HEK293 (cell line): Measurements from ENCODE around the gene TDRD9.

Experiments
- SETDB1 ChIP-seq: IDR thresholded peaks from one replicate; pipeline ENCODE4 v1.6.1; 2017; ENCODE audit warnings: mild to moderate bottlenecking, low read length, moderate library complexity, mixed read lengths; ENCODE audit not compliant: insufficient read length
- ZNF221 ChIP-seq: fragments of 450-650 bp; formaldehyde crosslinking; IDR thresholded peaks from 2 replicates; pipeline ENCODE4 v1.5.1; 2017; ENCODE audit warnings: missing biosample characterization, missing genetic modification characterization, borderline replicate concordance
- ZNF558 ChIP-seq: fragments of 450-650 bp; formaldehyde crosslinking; IDR thresholded peaks from 2 replicates; pipeline ENCODE4 v1.5.1; 2016; ENCODE audit warnings: missing biosample characterization, missing genetic modification characterization
- ZNF561 ChIP-seq: fragments of 450-650 bp; IDR thresholded peaks from 2 replicates; pipeline ENCODE4 v1.5.1; 2018; ENCODE audit warnings: missing biosample characterization, missing genetic modification characterization, borderline replicate concordance
- ZNF623 ChIP-seq: fragments of 450-650 bp; formaldehyde crosslinking; IDR thresholded peaks from 2 replicates; pipeline ENCODE4 v1.5.1; 2016; ENCODE audit warnings: missing biosample characterization, missing genetic modification characterization
- TF ChIP-seq, protein P1 (sequence below): fragments of 450-650 bp; formaldehyde crosslinking; IDR thresholded peaks from 2 replicates; pipeline ENCODE4 v1.5.1; 2017; ENCODE audit warnings: missing biosample characterization, missing genetic modification characterization
- TF ChIP-seq, protein P2 (sequence below): fragments of 450-650 bp; formaldehyde crosslinking; IDR thresholded peaks from 2 replicates; pipeline ENCODE4 v1.5.1; 2016; ENCODE audit warnings: missing biosample characterization, missing genetic modification characterization, borderline replicate concordance
- TF ChIP-seq, protein P3 (sequence below): fragments of 450-650 bp; formaldehyde crosslinking; IDR thresholded peaks from 2 replicates; pipeline ENCODE4 v1.5.1; 2016; ENCODE audit warnings: missing biosample characterization, missing genetic modification characterization
- TF ChIP-seq, protein P4 (sequence below): fragments of 450-650 bp; formaldehyde crosslinking; IDR thresholded peaks from 2 replicates; pipeline ENCODE4 v1.5.1; 2017; ENCODE audit warnings: missing biosample characterization, missing genetic modification characterization
- TF ChIP-seq, protein P5 (sequence below): fragments of 450-650 bp; formaldehyde crosslinking; IDR thresholded peaks from 2 replicates; pipeline ENCODE4 v1.5.1; 2016; ENCODE audit warnings: missing biosample characterization, missing genetic modification characterization
- TF ChIP-seq, protein P6 (sequence below): fragments of 450-650 bp; formaldehyde crosslinking; IDR thresholded peaks from 2 replicates; pipeline ENCODE4 v1.5.1; 2016; ENCODE audit warnings: missing biosample characterization, missing genetic modification characterization
- TF ChIP-seq, protein P7 (sequence below): fragments of 450-650 bp; IDR thresholded peaks from 2 replicates; pipeline ENCODE4 v1.5.1; 2018; ENCODE audit warnings: missing biosample characterization, missing genetic modification characterization

DNA sequence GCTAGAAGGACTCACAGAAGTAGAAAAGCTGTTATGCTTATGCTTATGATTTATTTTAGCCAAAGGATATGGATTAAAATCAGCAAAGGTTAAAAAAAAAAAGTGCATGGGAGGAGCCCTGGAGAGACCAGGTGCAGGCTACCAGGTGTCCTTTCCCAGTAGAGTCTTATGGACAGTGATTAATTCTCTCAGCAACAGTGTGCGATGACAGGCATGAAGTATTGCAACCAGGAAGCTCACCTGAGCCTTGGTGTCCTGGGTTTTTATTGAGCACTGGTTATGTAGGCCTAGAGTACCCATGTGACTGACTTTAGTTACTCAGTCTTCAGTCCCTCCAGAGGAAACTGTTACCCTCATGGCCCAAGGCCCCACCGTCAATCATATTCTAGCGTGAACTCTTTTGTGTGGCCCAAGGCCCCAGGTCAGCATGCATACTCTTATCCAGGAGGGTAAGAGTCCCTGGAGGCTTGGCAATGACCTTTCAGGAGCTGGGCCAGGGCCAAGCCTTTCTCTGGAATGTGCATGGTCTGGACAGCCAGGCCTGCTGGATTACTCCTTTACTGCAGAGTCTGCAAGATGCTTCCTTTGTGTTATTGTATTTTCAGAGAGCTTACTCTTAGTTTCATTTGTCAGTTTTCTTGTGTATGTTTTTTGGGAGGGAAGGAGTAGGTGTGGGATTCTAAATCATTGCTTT lies 83.7 kb downstream of the TDRD9 start:
- TF ChIP-seq ZNF221 (tag by site-specific recombination) = no peak
- no peak for TF ChIP-seq SETDB1
- TF ChIP-seq, protein P1, sequence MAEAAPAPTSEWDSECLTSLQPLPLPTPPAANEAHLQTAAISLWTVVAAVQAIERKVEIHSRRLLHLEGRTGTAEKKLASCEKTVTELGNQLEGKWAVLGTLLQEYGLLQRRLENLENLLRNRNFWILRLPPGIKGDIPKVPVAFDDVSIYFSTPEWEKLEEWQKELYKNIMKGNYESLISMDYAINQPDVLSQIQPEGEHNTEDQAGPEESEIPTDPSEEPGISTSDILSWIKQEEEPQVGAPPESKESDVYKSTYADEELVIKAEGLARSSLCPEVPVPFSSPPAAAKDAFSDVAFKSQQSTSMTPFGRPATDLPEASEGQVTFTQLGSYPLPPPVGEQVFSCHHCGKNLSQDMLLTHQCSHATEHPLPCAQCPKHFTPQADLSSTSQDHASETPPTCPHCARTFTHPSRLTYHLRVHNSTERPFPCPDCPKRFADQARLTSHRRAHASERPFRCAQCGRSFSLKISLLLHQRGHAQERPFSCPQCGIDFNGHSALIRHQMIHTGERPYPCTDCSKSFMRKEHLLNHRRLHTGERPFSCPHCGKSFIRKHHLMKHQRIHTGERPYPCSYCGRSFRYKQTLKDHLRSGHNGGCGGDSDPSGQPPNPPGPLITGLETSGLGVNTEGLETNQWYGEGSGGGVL (tag by site-specific recombination) = no peak
- no peak for TF ChIP-seq ZNF623 (tag by site-specific recombination)
- TF ChIP-seq ZNF558 (tag by site-specific recombination) = no peak
- TF ChIP-seq, protein P2, sequence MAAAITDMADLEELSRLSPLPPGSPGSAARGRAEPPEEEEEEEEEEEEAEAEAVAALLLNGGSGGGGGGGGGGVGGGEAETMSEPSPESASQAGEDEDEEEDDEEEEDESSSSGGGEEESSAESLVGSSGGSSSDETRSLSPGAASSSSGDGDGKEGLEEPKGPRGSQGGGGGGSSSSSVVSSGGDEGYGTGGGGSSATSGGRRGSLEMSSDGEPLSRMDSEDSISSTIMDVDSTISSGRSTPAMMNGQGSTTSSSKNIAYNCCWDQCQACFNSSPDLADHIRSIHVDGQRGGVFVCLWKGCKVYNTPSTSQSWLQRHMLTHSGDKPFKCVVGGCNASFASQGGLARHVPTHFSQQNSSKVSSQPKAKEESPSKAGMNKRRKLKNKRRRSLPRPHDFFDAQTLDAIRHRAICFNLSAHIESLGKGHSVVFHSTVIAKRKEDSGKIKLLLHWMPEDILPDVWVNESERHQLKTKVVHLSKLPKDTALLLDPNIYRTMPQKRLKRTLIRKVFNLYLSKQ = no peak
- TF ChIP-seq, protein P3, sequence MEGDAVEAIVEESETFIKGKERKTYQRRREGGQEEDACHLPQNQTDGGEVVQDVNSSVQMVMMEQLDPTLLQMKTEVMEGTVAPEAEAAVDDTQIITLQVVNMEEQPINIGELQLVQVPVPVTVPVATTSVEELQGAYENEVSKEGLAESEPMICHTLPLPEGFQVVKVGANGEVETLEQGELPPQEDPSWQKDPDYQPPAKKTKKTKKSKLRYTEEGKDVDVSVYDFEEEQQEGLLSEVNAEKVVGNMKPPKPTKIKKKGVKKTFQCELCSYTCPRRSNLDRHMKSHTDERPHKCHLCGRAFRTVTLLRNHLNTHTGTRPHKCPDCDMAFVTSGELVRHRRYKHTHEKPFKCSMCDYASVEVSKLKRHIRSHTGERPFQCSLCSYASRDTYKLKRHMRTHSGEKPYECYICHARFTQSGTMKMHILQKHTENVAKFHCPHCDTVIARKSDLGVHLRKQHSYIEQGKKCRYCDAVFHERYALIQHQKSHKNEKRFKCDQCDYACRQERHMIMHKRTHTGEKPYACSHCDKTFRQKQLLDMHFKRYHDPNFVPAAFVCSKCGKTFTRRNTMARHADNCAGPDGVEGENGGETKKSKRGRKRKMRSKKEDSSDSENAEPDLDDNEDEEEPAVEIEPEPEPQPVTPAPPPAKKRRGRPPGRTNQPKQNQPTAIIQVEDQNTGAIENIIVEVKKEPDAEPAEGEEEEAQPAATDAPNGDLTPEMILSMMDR = no peak
- TF ChIP-seq, protein P4, sequence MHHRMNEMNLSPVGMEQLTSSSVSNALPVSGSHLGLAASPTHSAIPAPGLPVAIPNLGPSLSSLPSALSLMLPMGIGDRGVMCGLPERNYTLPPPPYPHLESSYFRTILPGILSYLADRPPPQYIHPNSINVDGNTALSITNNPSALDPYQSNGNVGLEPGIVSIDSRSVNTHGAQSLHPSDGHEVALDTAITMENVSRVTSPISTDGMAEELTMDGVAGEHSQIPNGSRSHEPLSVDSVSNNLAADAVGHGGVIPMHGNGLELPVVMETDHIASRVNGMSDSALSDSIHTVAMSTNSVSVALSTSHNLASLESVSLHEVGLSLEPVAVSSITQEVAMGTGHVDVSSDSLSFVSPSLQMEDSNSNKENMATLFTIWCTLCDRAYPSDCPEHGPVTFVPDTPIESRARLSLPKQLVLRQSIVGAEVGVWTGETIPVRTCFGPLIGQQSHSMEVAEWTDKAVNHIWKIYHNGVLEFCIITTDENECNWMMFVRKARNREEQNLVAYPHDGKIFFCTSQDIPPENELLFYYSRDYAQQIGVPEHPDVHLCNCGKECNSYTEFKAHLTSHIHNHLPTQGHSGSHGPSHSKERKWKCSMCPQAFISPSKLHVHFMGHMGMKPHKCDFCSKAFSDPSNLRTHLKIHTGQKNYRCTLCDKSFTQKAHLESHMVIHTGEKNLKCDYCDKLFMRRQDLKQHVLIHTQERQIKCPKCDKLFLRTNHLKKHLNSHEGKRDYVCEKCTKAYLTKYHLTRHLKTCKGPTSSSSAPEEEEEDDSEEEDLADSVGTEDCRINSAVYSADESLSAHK (tag by site-specific recombination) = no peak
- TF ChIP-seq ZNF561 (tag by site-specific recombination) = no peak
- TF ChIP-seq, protein P5, sequence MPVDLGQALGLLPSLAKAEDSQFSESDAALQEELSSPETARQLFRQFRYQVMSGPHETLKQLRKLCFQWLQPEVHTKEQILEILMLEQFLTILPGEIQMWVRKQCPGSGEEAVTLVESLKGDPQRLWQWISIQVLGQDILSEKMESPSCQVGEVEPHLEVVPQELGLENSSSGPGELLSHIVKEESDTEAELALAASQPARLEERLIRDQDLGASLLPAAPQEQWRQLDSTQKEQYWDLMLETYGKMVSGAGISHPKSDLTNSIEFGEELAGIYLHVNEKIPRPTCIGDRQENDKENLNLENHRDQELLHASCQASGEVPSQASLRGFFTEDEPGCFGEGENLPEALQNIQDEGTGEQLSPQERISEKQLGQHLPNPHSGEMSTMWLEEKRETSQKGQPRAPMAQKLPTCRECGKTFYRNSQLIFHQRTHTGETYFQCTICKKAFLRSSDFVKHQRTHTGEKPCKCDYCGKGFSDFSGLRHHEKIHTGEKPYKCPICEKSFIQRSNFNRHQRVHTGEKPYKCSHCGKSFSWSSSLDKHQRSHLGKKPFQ (tag by site-specific recombination) = no peak
- TF ChIP-seq, protein P6, sequence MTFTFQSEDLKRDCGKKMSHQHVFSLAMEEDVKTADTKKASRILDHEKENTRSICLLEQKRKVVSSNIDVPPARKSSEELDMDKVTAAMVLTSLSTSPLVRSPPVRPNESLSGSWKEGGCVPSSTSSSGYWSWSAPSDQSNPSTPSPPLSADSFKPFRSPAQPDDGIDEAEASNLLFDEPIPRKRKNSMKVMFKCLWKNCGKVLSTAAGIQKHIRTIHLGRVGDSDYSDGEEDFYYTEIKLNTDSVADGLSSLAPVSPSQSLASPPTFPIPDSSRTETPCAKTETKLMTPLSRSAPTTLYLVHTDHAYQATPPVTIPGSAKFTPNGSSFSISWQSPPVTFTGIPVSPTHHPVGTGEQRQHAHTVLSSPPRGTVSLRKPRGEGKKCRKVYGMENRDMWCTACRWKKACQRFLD = no peak
- TF ChIP-seq, protein P7, sequence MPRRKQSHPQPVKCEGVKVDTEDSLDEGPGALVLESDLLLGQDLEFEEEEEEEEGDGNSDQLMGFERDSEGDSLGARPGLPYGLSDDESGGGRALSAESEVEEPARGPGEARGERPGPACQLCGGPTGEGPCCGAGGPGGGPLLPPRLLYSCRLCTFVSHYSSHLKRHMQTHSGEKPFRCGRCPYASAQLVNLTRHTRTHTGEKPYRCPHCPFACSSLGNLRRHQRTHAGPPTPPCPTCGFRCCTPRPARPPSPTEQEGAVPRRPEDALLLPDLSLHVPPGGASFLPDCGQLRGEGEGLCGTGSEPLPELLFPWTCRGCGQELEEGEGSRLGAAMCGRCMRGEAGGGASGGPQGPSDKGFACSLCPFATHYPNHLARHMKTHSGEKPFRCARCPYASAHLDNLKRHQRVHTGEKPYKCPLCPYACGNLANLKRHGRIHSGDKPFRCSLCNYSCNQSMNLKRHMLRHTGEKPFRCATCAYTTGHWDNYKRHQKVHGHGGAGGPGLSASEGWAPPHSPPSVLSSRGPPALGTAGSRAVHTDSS (tag by site-specific recombination) = no peak
